ENCODE data around the gene AGFG1. TPM values are rescaled to one million over a fixed set of nuclear protein-coding genes. Genes with fewer than 3 reads are reported as not detected.

Gene AGFG1
- total RNA-seq, 4 donors from 2014 or later = 44.6 to 65.3 (median 55.7) TPM

DNA sequence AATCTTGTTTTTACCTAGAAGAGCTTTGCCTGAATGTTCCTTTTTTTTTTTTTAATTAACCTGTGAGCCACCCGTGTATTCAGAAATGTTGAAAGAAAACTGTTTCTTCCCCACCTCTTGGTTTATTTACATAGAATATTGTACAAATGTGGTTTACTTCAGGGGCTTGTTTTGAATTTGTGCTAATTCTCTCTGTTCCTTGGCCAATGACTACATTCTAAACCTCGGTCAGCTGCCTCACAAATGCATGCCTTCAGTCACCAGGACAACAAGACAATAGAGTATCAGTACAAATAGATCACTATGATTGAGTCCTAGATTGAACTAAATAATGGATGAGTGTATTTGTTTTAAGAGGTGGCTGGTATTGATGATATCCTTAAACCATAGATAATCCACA, 36.0 kb downstream of the AGFG1 start:
- no peak overlapping the region for H3K4me3 ChIP-seq (ENCODE audit: low read depth, poor library complexity, severe bottlenecking)
- TF ChIP-seq CTCF (IDR thresholded peaks at IDR 0.05) (no peak), POLR2A (IDR thresholded peaks at IDR 0.05) (no peak)
- WGBS, 2 donors = 63 to 75% methylated on average over 2 of the region's 2 CpGs
- intact Hi-C loops (cut with DNase I; ENCODE audit: low total_unique reads) = no loop called here
- DNase-seq (ENCODE audit: low spot score in 2 of 2) = no peak

DNA sequence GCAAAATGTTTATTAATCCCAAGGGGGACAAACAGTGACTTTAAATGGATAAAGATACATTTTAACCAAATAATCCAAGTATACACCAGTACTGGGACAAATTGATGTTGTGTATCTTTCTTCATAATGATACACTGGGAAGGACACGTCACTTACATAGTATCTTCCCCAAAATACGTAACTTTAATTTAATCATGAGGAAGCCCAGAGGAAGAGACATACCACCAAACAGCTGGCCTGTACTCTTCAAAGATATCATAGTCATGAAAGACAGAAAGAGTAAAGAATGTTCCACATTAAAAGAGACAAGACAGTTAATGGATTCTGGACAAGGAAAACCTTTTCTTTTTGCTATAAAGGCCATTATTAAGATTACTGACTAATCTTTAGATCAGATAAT, 37.1 kb downstream of the AGFG1 start:
- no peak for DNase-seq (ENCODE audit: low spot score in 2 of 2)
- TF ChIP-seq CTCF (IDR thresholded peaks at IDR 0.05) (no peak), POLR2A (IDR thresholded peaks at IDR 0.05) (no peak)
- WGBS, 2 donors = 84 to 90% methylated on average over 2 of the region's 2 CpGs
- H3K4me3 ChIP-seq (ENCODE audit: low read depth, poor library complexity, severe bottlenecking) = no peak overlapping the region
- intact Hi-C loops (cut with DNase I; ENCODE audit: low total_unique reads) = no loop called here

GRCh38 chr2:227509824-227510619, 38.1 kb downstream of the AGFG1 start:
- H3K4me3 ChIP-seq (ENCODE audit: low read depth, poor library complexity, severe bottlenecking) = no peak overlapping the region
- TF ChIP-seq CTCF (IDR thresholded peaks at IDR 0.05) (no peak), POLR2A (IDR thresholded peaks at IDR 0.05) (no peak)
- no peak for DNase-seq (ENCODE audit: low spot score in 2 of 2)
- intact Hi-C loops (cut with DNase I; ENCODE audit: low total_unique reads) = no loop called here
- 56 to 59% methylated on average over 4 of the region's 4 CpGs for WGBS, 2 donors

GRCh38 chr2:227510620-227510958, 38.6 kb downstream of the AGFG1 start:
- intact Hi-C loops (cut with DNase I; ENCODE audit: low total_unique reads) = no loop called here
- WGBS, 2 donors = 93 to 94% methylated on average over 2 of the region's 2 CpGs
- H3K4me3 ChIP-seq (ENCODE audit: low read depth, poor library complexity, severe bottlenecking) = no peak overlapping the region
- no peak for DNase-seq (ENCODE audit: low spot score in 2 of 2)
- TF ChIP-seq CTCF (IDR thresholded peaks at IDR 0.05) = no peak
- TF ChIP-seq POLR2A (IDR thresholded peaks at IDR 0.05) = no peak

- no peak overlapping the region for H3K4me3 ChIP-seq (ENCODE audit: low read depth, poor library complexity, severe bottlenecking)
- intact Hi-C loops (cut with DNase I; ENCODE audit: low total_unique reads) = no loop called here
- DNase-seq (ENCODE audit: low spot score in 2 of 2) = no peak
- WGBS, 2 donors = 93 to 95% methylated on average over 4 of the region's 4 CpGs
- TF ChIP-seq POLR2A (IDR thresholded peaks at IDR 0.05) (no peak), CTCF (IDR thresholded peaks at IDR 0.05) (no peak)
These were observed 39.4 kb downstream of the AGFG1 start for GRCh38 chr2:227511239-227511930.
